Fibroblast of skin of scalp (primary cell): Measurements from ENCODE around the gene VWA8.
"Not testable (repeated sequence)": the region's sequence is repeated elsewhere in the genome, so short reads cannot be mapped to it uniquely, and the experiment has no call there.

Experiments used
- DNase-seq: peaks from one replicate; pipeline ENCODE4 v3.0.0-alpha.2; 2013

Gene VWA8

DNA sequence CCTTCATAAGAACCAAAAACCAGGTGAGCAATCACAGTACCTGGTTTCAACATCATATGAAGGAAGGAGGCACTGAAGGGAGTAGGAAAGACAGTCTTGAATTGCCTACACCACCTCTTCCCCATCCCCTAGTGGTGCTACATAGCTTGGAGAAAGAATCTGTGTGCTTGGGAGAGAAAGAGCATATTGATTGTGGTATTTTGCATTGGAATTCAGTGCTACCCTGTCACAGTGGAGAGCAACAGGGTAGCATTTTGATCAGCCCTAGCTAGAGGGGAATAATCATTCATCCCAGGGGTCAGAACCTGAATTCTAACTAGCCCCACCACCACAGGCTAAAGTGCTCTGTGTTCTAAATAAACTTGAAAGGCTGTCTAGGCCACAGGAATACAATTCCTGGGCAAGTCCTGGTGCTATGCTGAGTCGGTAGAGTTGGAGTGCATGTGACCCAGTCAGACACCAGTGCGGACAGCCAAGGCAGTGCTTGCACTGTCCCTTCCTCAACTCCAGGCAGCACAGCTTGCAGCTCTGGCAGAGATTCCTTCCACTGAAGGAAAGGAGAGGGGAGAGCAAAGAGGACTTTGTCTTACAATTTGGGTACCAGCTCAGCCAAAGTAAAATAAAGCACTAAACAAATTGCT lies 158.7 kb downstream of the VWA8 start:
- DNase-seq: no peak

GRCh38 chr13:41791056-41791455 lies 169.9 kb downstream of the VWA8 start:
- DNase-seq: no peak

DNA sequence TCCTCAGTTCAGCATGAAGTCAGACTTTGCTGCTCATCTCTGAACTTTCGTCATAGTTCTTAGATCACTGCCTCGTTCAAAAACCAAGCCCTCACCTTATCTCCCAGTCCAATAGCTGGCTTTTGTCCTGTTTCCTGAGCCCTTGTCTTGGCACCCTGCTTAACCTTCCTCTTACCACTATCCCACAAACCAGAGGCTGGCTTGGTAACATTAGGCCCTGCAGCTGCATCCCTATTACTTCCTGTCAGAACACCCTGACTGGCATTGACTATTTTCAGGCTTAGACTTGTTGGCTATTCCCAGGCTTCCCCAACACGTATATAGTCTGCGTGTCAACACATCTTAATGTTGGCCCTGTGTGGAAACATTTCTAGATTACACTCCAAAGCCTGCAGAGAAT lies 172.4 kb downstream of the VWA8 start:
- no peak for DNase-seq

DNA sequence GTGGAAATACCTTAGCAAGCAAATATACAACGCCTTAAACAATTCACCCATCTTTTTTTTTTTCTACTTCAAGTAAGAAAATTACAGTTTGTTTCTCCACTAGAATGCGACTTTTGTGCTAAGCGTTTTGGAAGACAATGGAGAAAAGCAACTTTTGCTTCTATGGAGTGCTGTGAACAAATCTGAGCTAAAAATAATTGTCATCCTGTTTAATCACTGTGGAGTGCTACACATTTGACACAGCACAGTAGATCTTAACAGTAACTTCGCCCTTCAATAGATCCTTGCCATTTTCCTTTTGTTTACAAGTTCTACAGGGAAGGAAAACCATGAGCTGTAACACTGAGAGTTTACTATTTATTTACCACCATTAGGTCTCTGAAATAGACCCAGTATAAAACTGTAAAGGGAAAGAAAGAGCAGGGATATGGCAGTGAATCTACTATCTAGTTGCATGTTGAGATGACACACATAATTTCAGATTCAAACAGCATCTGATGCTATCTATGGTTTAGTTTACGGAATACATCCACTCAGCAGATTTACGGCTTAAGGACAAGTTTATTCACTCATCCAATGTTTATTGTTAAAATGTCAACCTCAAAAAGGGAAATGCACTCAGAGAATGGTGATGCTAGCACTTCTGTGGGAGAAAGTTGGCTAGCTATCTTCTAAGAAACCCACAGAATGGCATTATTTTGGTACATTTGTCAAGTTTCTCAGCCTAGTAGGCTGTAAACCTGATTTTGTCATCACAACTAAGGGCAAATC lies 175.3 kb downstream of the VWA8 start:
- DNase-seq: no peak

DNA sequence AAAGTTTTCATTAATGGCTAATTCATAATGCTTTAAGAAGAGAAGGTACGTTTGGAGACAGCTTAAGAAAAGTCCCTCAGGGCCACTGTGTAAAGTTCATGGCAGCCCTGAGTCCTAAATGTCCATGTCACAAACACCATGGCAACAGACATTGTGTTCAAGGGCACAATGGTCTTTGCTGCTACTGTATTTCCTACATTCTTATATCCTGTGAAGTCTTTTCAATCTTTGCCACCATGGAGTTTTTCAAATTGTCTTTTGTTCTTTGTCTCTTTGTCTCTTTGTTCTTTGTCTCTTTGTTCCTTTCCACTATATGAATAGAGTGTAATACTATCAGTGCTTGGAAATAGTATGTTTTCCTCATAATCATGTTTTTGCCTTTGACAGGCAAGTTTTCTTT lies 178.8 kb downstream of the VWA8 start:
- no peak for DNase-seq

DNA sequence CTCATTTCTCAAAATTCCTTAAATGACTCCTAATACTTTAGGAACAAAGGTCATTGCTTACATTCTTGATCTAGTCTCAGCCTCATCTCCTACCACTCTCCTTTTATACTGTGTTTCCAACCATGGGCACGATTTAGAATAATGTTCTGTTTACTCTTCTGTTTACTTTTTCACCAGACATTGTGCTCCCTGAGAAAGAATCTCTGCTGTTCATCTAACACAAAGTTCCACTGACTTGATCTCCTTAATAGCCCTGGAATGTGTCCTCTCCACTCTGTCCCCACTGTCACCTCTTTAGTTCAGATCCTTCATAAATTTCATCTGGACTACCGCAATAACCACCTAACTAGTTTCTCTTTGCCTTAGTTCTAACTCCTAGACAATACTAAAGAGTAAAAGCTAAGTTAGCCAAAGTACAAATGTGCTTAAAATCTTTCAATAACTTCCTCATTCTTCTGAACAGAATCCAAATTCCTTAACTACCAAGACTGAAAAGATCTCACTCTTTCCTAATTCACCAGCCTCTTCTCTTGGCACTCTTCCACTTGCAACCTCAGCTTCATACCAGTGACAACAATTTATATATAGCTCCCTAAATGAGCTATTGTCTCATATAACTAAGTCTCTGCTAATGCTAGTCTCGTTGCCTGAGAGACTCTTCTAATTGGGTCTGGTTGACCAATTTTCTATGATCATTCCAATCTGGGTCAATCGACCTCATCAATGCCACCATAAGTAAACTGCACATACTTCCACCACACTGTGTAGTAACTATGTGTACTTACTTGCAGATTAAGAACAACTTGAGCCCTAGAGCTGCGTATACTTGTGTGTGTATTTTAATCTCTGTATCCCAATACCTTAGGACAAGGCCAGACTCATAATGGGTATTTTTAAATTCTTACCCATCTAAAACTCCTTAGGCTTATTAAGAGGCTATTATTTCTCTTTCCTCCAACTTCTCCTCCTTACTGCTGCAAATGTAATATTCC lies 179.9 kb downstream of the VWA8 start:
- peak; percentile 95 for DNase-seq

DNA sequence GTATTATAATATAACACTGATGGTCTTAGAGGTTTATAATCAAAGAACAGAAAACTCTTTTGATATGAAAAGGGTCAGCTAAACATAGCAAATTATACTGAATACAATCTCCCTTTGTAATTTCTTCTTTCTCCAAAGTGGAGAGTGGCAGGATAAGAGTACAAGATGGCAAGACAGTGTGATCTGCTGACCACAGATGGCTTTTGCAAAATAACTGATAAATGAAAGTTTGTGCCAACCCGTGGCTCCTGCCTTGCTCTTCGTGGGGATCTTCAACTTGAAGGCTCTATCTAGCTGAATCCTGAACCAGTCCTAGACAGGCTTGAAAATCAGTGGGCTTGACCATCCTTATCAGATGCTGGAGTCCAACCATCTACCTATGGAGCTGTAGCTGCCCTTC lies 185.7 kb downstream of the VWA8 start:
- no peak for DNase-seq

GRCh38 chr13:41774605-41775218 lies 186.2 kb downstream of the VWA8 start:
- DNase-seq: no peak

- DNase-seq: peak; percentile 26
Measured at GRCh38 chr13:41767801-41768200, 193.1 kb downstream of the VWA8 start.

DNA sequence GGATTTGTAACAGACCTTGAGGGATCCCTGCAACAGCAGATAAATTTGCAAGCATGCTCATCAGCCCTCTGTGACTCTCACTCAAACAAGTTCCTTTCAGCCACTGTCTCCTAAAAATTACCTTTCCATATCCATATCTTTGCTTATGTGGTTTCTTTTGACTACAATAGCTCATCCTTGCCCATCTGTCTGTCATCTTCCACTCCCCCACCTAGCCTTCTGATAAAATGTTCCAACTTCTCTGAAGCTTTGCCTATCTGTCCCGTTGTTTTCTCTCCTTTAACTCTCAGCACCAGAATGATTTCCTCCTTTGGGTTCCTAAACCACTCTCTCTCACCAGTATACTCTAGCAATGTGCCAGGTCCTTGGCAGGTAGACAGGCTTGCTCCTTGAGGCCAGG lies 194.5 kb downstream of the VWA8 start:
- no peak for DNase-seq

DNA sequence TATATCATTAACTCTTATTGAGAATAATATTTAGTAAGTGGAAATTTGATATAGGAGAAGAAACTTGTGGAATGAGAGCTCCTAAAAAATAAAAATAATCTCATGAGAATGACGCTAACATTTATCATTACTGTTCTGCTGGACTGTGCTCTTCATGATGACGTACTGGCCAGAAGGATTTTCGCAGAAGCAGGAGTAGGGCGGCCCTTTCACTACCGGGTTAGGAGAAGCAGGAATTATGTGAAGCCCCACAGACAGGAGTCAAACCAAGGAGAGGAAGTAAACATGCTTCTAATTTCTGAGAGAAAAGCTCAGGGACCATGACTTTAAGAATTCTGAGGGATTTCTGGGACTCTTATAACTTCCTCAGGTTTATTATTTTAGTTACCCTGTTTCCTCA lies 195.1 kb downstream of the VWA8 start:
- no peak for DNase-seq

DNA sequence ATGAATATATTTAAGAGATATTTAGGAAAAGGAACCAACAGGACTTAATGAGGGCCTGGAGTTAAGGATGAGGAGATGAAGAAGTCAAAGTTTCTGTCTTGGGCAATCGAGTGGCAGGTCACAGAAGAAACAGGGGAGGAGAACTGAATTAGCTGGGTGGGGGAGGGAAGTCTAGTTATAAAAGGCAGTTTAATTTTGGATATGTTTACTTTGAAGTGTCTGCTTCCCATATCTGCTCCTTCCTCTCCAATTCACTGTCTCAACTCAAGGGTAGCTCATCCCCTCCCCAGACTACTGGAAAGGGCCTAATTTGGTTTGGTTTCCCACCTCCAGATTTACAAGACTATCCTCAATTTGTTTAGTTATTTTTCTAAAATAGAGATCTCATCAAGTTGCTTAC lies 195.9 kb downstream of the VWA8 start:
- DNase-seq: no peak

DNA sequence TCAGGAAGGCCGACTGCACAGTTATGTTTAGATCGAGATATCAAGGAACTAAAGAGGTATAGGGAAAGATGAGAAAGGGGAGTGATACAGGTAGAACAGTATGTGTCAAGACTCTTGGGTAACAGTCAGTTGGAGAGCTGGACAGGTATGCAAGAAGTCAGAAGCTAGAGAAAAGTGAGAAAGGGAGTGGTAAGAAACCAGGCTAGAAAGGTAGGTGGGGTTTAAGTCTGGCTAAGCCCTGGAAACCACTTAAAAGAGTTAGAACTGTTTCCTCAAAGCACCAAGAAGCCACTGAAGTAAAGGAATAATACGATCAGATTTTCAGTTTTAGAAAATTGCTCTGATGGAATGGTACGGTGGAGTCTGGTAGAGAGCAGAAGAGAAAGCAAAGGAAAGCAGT lies 196.4 kb downstream of the VWA8 start:
- no peak for DNase-seq

GRCh38 chr13:41763782-41764181 lies 197.1 kb downstream of the VWA8 start:
- DNase-seq: no peak

GRCh38 chr13:41762796-41763195 lies 198.1 kb downstream of the VWA8 start:
- DNase-seq: no peak

DNA sequence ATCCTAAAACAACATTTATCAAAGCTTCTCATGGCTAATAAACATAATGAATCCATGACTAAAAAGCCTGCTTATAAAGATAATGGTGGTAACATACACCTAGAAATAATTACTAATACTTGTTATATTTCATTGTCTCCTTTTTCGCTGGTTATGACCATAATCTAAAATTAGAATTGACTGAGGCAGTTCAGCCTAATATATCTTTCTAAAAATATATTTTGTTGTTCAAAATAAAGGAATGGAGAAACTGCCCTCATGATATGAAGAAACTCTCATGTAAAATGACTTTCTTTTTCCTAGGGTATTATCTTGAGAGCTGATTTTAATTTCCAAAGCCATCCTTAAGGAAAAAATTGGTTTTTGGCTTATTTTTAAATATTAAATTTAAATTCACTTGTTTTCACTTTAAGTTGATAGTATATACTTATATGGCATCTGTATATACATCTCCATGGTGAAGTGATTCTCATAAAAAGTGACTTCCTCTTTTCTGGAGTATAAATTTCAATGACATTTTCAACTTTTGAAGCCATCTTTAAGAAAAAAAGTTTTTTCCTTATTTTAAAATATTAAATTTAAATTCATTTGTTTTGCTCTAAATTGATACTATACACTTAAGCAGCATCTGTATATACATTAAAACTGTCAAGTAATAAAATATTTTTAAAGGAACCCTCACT lies 204.6 kb downstream of the VWA8 start:
- DNase-seq: no peak

GRCh38 chr13:41751734-41752445 lies 209.0 kb downstream of the VWA8 start:
- no peak for DNase-seq

DNA sequence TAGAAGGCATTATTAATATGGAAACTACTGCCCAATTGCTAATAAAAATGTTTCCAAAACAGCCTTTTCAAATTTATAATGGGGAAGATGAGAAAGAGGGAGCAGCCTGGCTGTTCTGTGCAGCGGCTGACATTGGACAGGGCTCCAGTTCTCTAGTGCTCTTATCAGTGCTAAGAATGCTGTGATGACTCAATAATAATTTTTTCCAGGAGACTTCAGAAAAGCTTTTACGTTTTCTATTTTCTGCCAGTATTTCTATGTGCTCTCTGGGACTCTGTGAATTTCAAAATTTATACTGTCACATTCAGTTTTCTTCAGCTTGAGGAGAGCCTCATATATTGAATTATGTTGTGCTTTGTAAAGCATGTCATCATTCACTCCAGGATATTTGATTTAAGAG lies 209.6 kb downstream of the VWA8 start:
- DNase-seq: peak; percentile 24

DNA sequence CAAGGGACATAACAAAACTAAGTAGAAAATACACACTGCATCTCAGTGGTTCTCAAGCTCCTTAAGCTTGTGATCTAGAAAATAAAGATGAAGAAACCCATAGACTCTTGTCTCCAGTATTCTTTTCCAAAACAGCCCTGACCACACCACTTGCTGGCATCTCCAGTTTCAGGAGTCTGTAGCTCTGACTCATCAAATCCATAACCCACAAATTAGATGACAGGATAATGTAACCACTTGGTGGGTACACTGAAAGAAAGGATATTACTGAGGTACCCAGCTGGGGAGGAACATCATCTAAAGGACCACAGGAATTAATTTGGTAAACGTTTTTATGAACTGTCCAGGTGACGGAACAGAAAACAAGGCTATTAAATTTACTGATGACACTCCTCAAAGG lies 214.7 kb downstream of the VWA8 start:
- peak; percentile 79 for DNase-seq

DNA sequence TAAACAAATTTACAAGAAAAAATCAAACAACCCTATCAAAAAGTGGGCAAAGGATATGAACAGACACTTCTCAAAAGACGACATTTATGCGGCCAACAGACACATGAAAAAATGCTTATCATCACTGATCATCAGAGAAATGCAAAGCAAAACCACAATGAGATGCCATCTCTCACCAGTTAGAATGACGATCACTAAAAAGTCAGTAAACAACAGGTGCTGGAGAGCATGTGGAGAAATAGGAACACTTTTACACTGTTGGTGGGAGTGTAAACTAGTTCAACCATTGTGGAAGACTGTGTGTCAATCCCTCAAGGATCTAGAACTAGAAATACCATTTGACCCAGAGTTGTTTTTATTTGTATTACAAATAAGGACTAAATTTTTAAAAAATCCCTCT lies 215.4 kb downstream of the VWA8 start:
- DNase-seq: not testable (repeated sequence)

GRCh38 chr13:41742917-41743552 lies 217.9 kb downstream of the VWA8 start:
- no peak for DNase-seq
